ENCODE data around the gene CDCP2.

Gene CDCP2

GRCh38 chr1:54136963-54137533, 15.8 kb downstream of the CDCP2 start:
- no peak for DNase-seq (ENCODE audit: low spot score)

DNA sequence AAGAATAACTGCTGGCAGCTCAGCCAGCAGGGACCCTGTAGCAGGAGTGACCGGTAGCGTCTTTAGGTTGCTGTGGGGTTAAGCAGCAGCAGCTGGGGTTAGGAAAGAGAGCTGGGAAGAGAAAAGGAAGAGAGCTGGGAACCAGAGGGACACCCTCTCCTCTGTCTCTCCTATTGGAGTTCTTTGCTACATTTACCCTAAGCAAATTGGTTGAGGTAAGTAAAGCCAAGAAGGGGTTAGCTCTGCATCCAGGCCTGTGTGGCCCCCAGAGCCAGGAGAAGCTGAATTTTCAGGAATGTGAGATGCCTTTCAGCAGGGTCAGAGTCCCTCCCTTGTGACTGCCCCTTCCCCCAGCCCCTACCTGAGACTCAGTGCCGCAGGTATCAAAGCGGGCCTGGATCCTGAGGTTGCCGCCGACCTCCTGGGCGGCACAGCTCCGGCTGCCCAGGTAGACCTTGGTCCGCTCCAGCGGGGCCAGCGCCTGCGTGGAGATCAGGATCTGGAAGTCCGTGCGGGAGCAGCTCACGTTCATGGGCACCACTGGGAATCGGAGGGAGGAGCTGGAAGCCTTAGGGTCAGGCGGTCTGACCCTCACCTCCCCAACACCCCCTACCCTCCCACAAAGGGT, 16.4 kb downstream of the CDCP2 start:
- DNase-seq (ENCODE audit: low spot score), result no peak

DNA sequence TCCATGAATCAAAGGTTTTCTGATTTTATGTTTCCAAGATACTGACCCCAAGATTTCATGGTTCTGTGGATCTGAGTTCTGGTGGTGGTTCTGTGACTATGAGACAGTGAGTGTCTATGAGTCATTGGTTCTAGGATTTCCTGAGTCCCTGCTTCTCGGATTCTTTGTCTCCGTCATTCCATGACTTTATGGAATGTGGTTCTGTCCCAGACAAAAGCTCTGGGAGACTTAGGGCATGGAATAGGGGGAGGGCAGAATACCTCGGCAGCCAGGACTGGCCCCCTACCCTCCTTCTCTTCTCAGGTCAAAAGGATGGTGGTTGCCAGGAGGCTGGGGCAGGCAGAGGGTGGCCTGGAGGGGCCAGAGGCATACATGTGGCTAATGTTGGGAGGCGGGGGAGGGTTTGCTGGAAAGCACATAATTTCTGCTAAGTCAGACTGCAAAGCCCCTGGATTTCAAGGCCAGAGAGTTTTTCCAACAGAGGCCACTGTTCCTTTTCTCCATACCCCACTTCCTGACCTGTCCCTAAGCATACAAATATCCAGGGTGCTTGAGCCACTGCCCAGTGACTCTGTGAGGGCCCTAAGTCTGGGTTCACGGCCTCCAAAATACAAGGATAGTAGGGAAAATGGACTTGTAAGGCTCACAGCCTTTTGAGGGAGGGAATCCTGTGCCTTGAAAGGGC, 17.2 kb downstream of the CDCP2 start:
- DNase-seq (ENCODE audit: low spot score), result no peak

DNA sequence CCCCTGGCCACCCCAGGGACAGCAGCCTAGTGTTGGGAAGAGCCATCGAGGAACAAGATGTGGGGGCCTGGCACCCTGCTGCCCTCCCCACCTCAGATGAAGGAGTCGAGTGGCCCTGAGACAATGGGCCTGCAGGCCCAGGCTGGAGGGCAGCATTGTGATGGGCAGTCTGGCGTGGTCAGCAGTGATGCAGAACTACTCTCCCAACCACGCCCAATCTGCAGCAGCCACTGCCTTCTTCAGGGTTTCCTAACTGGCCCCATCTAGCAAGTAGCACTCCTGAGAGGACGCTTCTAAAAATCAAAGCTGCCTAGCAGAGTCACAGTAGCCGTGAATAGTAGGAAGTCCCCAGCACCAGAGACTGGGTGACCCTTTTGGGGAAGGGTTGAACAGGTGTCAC, 18.5 kb downstream of the CDCP2 start:
- no peak for DNase-seq (ENCODE audit: low spot score)

- no peak for DNase-seq (ENCODE audit: low spot score)
Observed at GRCh38 chr1:54132495-54132894, 20.3 kb downstream of the CDCP2 start.

GRCh38 chr1:54131419-54131818, 21.4 kb downstream of the CDCP2 start:
- no peak for DNase-seq (ENCODE audit: low spot score)

DNA sequence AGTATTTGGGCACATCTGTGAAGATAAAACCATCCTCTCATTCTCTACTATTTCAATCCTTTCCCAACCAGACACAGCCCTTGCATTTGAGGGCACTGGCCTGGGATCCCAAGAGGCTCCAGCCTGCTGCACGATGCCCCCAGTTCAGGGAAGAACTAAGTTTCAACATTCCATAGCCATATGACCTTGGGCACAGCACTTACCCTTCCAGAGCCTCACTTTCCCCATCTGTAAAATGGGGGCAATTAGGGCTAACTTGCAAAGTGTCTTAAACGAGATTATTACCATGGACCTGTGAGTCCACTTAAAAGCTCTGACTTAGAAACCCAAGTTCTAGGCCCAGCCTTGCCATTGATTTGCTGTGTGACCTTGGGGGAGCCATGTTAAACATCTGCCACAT, 22.9 kb downstream of the CDCP2 start:
- DNase-seq (ENCODE audit: low spot score), result no peak

GRCh38 chr1:54127594-54128300, 25.1 kb downstream of the CDCP2 start:
- no peak for DNase-seq (ENCODE audit: low spot score)

DNA sequence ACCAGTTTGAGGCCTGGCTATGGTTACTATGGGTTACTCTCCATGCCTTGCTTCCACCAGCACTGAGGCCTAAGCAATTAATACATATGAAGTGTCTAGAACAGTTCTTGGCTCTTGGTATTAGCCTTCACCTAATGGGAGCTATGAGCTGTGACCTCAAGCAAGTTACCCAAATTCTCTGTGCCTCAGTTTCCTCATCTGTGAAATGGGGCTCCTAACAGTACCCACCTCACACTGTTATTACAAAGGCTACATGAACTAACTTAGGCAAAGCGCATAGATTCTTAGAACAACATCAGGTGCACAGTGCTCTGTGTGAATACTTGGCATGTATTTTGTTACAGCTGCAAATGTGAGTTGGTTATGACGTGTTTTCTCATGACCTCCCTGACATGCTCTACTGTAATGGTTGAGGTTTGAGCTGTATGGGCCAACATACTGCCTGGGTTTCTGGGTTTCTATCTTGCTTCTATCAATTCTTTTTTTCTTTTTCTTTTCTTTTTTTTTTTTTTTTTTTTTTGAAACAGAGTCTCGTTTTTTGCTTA, 26.5 kb downstream of the CDCP2 start:
- DNase-seq (ENCODE audit: low spot score), result no peak

GRCh38 chr1:54125386-54126070, 27.3 kb downstream of the CDCP2 start:
- peak; percentile 5 for DNase-seq (ENCODE audit: low spot score)

DNA sequence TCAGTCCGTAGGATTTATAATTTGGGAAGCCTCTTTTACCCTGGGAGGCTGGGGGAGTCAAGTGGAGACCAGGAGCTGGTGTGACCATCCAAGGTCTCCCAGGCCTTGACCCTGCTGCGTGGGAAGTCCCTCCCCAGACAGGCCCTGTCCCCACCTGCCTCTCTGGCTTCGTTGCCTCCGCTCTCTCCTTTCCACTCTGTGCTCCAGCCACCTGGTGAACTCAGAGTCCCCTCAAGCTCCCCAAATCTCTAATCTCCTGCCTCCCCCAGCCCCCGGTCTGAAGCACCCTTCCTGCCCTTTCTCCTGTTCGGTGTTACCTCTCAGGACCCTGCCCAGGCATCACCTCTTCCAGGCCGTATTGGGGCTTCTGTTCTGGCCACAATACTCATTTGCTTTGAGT, 27.9 kb downstream of the CDCP2 start:
- DNase-seq (ENCODE audit: low spot score), result no peak

- DNase-seq (ENCODE audit: low spot score), result no peak
Observed at GRCh38 chr1:54124472-54124871, 28.3 kb downstream of the CDCP2 start.

DNA sequence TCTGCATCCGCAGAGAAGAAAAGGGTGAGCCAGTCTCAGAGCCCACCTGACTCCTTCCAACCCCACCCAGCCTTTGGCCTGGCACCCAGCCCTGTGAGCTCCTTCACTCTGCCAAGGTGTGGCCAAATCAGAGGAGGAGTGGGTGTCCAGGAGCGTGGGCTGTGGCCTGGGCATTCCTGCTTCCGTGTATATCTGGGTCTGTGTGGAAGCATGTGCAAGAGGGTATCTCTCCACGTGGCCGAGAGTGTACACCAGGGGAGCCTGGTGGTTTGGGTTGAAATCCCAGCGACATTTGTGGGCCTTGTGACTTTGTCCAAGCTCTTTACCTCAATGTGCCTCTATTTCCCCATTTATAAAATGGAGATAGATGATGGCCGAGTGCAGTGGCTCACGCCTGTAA, 29.8 kb downstream of the CDCP2 start:
- no peak for DNase-seq (ENCODE audit: low spot score)

DNA sequence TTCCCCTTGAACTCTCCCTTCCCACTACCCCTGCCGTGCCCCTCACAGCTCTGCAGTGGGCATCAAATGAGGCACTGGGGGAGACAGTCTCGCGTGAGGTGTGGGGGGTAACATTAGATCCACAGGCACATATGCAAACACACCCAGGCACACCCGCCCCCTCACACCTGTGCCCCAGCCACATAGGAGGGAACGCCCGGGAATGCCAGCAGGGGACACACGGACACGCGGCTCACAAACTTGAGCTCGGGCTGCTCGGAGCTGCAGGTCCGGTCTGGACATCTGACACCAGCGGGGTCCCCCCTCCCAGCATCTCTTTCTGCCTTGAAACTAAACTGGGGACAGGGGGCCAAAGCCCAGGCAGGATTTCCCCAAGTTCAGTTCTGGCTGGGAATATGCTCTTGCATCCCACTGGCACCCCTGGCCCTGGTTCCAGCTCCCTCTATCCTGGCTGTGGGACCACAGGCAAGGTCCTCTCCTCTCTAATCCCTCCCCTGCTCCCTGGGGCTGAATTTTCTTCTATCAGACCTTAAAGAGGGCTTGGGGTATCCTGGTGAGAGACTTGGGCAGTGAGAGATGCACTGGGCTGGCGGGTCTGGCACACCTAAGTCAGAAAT, 30.6 kb downstream of the CDCP2 start:
- DNase-seq (ENCODE audit: low spot score), result no peak

- peak; percentile 52 for DNase-seq (ENCODE audit: low spot score)
Observed at GRCh38 chr1:54121482-54122134, 31.2 kb downstream of the CDCP2 start.

DNA sequence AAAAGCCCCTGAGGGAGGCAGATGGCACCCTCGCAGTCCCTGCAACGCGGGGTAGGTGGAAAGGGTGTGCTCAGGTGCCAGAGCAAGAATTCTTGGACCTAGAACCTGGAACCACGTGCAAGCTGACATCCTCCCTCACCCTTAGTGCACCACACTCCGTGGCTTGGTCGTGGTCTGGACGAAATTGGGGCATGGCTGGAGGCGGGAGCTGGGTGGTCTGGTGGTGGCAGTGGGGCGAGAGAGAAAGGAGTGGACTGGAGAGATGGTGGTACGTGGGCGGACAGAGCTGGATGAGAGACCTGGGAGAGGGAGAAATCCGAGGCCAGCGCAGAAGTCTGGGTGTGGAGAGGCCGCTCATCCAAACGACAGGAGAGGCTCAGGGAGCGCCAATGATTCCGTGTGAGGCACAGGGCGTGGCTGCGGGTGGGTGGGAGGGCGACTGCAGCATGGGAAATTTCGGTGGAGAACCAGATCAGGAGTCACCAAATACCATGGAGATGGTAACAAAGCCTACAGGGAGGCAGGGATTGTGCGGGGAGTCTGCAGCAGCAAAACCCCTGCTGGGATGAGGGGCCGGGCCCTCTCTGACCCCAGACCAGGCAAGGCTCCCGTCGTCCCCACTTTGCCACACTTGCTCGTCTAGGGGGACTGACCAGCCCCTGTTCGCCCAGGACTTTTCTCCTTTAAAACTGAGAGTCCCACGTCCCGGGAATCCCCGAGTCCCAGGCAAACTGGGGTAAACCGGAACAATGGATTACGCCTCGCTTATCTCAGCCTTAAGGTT, 31.9 kb downstream of the CDCP2 start:
- DNase-seq (ENCODE audit: low spot score), result no peak

DNA sequence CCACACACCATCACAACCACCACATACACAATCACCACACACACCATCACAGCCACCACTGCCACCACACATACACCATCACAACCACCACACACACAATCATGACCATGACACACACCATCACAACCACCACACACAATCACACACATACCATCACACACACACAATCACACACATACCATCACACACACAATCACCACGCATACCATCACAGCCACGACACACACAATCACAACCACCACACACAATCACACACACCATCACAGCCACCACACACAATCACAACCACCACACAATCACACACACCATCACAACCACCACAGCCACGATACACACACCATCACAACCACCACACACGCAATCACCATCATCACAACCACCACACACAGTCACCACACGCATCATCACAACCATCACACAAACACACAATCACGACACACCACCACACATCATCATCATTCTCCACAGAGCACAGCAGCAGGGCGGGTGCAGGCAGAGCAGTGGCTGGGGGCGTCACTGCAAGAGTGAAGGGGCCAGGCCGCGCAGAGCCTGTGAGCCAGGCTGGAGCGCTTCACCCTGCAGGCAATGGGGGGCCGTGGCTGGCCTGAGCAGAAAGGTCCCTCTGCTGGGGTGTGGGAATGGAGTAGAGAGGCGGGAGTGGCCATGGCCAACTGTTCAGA, 32.6 kb downstream of the CDCP2 start:
- DNase-seq (ENCODE audit: low spot score), result no peak

GRCh38 chr1:54118704-54119103, 34.1 kb downstream of the CDCP2 start:
- DNase-seq (ENCODE audit: low spot score), result no peak

DNA sequence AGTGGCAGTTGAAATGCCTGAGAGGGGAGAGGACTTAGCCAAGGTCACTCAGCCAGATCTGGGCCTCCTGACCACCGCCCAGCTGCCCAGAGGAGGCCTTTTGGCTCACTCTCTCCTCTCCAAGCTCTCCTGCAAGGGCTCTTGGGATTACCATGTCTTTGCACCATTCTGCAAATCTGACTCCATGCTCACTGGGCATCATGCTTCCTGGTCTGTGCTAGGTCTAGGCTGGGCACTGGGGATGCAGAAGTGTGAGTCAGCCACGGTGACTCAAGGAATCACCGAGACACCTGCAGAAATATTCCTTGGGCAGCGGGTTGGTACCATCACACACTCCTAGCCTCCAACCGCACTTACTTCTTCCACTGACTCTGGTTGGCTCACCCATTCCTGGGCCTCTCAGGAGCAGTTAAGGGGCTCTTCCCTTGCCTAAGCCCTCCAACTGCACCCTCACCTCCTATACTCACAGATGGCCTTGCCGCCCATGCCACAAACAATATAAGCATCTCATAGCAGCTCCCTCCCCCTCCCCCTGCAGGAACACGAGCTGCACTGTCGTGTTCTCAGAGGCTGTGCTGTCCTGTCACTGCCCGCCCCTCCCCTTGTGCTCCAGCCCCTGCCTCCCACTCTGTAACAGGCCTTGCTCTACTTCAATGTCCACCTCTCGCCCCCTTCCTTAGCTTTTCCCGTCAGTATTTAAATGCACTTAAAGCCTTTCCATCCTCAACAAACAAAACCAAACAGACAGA, 34.8 kb downstream of the CDCP2 start:
- peak; percentile 72 for DNase-seq (ENCODE audit: low spot score)

Measured in pons (tissue), 1 donor.